H1 (cell line): ENCODE results near the gene B3GALT5. TPM values are rescaled to one million over a fixed set of nuclear protein-coding genes. Genes with fewer than 3 reads are reported as not detected.

ENCODE experiments used
- CTCF ChIA-PET: fragments of 300-600 bp; sonication (Branson Sonifier 250); formaldehyde crosslinking; loops from one replicate; lab custom pipeline; 2021; ENCODE audit not compliant: partially characterized antibody; lab: Charles Lee
- POLR2A ChIA-PET: fragments of 300-600 bp; sonication (Branson Sonifier 250); formaldehyde crosslinking; loops from one replicate; lab custom pipeline; 2021; ENCODE audit warnings: inconsistent platforms; ENCODE audit not compliant: partially characterized antibody; lab: Charles Lee
- DNase-seq, 2 experiments: peaks; one replicate each; pipeline versions ENCODE4 v3.0.0 to v3.0.0-alpha.2; 2010 to 2022; ENCODE audit warnings: low spot score in 2 of 2, low read depth in 1 of 2, mixed read lengths in 1 of 2
- FAIRE-seq: peaks from 2 replicates; lab custom pipeline; 2011; peaks lifted over from hg19 to GRCh38; lab: Jason Lieb, UNC
- H2AFZ ChIP-seq: 2 replicates; pipeline ENCODE4 v1.8.1; 2012; ENCODE audit warnings: low read length, inconsistent platforms
- H2AK5ac ChIP-seq: 2 replicates; pipeline ENCODE4 v1.6.1; 2013; ENCODE audit warnings: low read depth, low read length
- H2BK120ac ChIP-seq: replicated peaks from 2 replicates; pipeline ENCODE3; 2013; ENCODE audit warnings: low read depth, low read length, inconsistent platforms
- H2BK12ac ChIP-seq: 2 replicates; pipeline ENCODE4 v1.6.1; 2013; ENCODE audit warnings: low read depth, low read length
- H2BK15ac ChIP-seq: 2 replicates; pipeline ENCODE4 v1.6.1; 2013; ENCODE audit warnings: low read length
- H2BK20ac ChIP-seq: 2 replicates; pipeline ENCODE4 v1.6.1; 2013; ENCODE audit warnings: low read length
- H2BK5ac ChIP-seq: 2 replicates; pipeline ENCODE4 v1.6.1; 2013; ENCODE audit warnings: low read depth, low read length
- H3K14ac ChIP-seq: 2 replicates; pipeline ENCODE4 v1.6.1; 2013; ENCODE audit warnings: inconsistent platforms; ENCODE audit not compliant: insufficient read length
- H3K18ac ChIP-seq: 2 replicates; pipeline ENCODE4 v1.6.1; 2013; ENCODE audit warnings: low read length; ENCODE audit errors: extremely low read depth
- H3K23ac ChIP-seq: 2 replicates; pipeline ENCODE4 v1.6.1; 2013; ENCODE audit warnings: inconsistent platforms; ENCODE audit not compliant: insufficient read length
- H3K23me2 ChIP-seq: 2 replicates; pipeline ENCODE4 v1.6.1; 2013; ENCODE audit warnings: low read depth, low read length
- H3K27ac ChIP-seq: 2 replicates; pipeline ENCODE4 v1.6.1; 2011; ENCODE audit warnings: low read depth, low read length, inconsistent platforms
- H3K27me3 ChIP-seq, 4 experiments: replicated peaks in 1 of 4; 1 replicate in 1 of 4; 2 replicates in 3 of 4; pipeline versions ENCODE4 v1.6.1 to v1.8.1; 2011 to 2013; ENCODE audit warnings: low read length in 3 of 4, mild to moderate bottlenecking in 3 of 4, inconsistent platforms in 2 of 4, mixed read lengths in 2 of 4, moderate library complexity in 1 of 4; ENCODE audit not compliant: control insufficient read depth in 3 of 4, insufficient read depth in 3 of 4; ENCODE audit errors: extremely low read depth in 1 of 4
- H3K36me3 ChIP-seq, 4 experiments: 2 replicates each; pipeline versions ENCODE4 v1.6.1 to v1.8.1; 2011 to 2013; ENCODE audit warnings: mild to moderate bottlenecking in 4 of 4, low read length in 3 of 4, moderate library complexity in 2 of 4, control low read depth in 1 of 4, inconsistent platforms in 1 of 4; ENCODE audit not compliant: insufficient read depth in 4 of 4, control insufficient read depth in 2 of 4
- H3K4ac ChIP-seq: replicated peaks from 2 replicates; pipeline ENCODE3; 2013; ENCODE audit warnings: low read length, low read depth, mixed read lengths, inconsistent platforms; ENCODE audit not compliant: insufficient read length
- H3K4me1 ChIP-seq, 4 experiments: replicated peaks in 1 of 4; 1 replicate in 1 of 4; 2 replicates in 3 of 4; pipeline versions ENCODE4 v1.6.1 to v1.8.1; 2011 to 2013; ENCODE audit warnings: low read length in 3 of 4, inconsistent platforms in 2 of 4, mixed read lengths in 1 of 4; ENCODE audit not compliant: insufficient read depth in 4 of 4, control insufficient read depth in 3 of 4
- H3K4me2 ChIP-seq, 2 experiments: 2 replicates each; pipeline versions ENCODE4 v1.6.1 to v1.8.1; 2011 to 2013; ENCODE audit warnings: low read depth in 2 of 2, low read length in 2 of 2, control low read depth in 1 of 2, inconsistent platforms in 1 of 2, mild to moderate bottlenecking in 1 of 2; ENCODE audit not compliant: insufficient read depth in 1 of 2
- H3K4me3 ChIP-seq, 4 experiments: fragments of 200-600, 300-600 bp in 1 of 4; sonication (generic), shearing (Covaris generic), sonication (Bioruptor Twin) in 1 of 4; 2 replicates each; pipeline versions ENCODE4 v1.5.1 to v1.8.1; 2011 to 2016; ENCODE audit warnings: low read length in 4 of 4, low read depth in 3 of 4, control low read depth in 2 of 4, inconsistent platforms in 2 of 4, mild to moderate bottlenecking in 2 of 4, mixed read lengths in 1 of 4, moderate library complexity in 1 of 4; ENCODE audit not compliant: insufficient read depth in 2 of 4; ENCODE audit errors: extremely low read depth in 1 of 4
- H3K56ac ChIP-seq: replicated peaks from 2 replicates; pipeline ENCODE3; 2013; ENCODE audit warnings: low read depth, mild to moderate bottlenecking, mixed read lengths, low read length, inconsistent platforms; ENCODE audit not compliant: insufficient read length
- H3K79me1 ChIP-seq: 2 replicates; pipeline ENCODE4 v1.6.1; 2013; ENCODE audit warnings: low read depth, low read length, control low read depth
- H3K79me2 ChIP-seq, 2 experiments: 2 replicates each; pipeline versions ENCODE4 v1.6.1 to v1.8.1; 2012 to 2013; ENCODE audit warnings: low read length in 2 of 2, mild to moderate bottlenecking in 2 of 2, inconsistent platforms in 1 of 2; ENCODE audit not compliant: insufficient read depth in 2 of 2, control insufficient read depth in 1 of 2
- H3K9ac ChIP-seq, 4 experiments: replicated peaks in 1 of 4; 1 replicate in 1 of 4; 2 replicates in 3 of 4; pipeline versions ENCODE4 v1.6.1 to v1.8.1; 2011 to 2013; ENCODE audit warnings: low read depth in 3 of 4, low read length in 3 of 4, control low read depth in 2 of 4, mild to moderate bottlenecking in 2 of 4, moderate library complexity in 2 of 4, inconsistent platforms in 1 of 4; ENCODE audit errors: extremely low read depth in 1 of 4
- H3K9me3 ChIP-seq, 2 experiments: 2 replicates each; pipeline versions ENCODE4 v1.6.1 to v1.8.1; 2012 to 2013; ENCODE audit warnings: mild to moderate bottlenecking in 2 of 2, moderate library complexity in 2 of 2, control low read depth in 1 of 2, inconsistent platforms in 1 of 2, low read depth in 1 of 2, low read length in 1 of 2, mixed read lengths in 1 of 2; ENCODE audit not compliant: insufficient read depth in 2 of 2
- H4K20me1 ChIP-seq, 2 experiments: replicated peaks in 1 of 2; 2 replicates each; pipeline versions ENCODE3 to v1.8.1; 2011 to 2013; ENCODE audit warnings: inconsistent platforms in 2 of 2, low read length in 2 of 2, mild to moderate bottlenecking in 1 of 2; ENCODE audit not compliant: insufficient read depth in 2 of 2, control insufficient read depth in 1 of 2
- H4K5ac ChIP-seq: 2 replicates; pipeline ENCODE4 v1.6.1; 2013; ENCODE audit warnings: low read length, low read depth, mixed read lengths, inconsistent platforms; ENCODE audit not compliant: insufficient read length
- H4K8ac ChIP-seq: 2 replicates; pipeline ENCODE4 v1.8.0; 2013; ENCODE audit warnings: mild to moderate bottlenecking, moderate library complexity, low read length, inconsistent platforms; ENCODE audit not compliant: insufficient read depth; ENCODE audit errors: extremely low read depth
- H4K91ac ChIP-seq: replicated peaks from 2 replicates; pipeline ENCODE3; 2013; ENCODE audit warnings: low read length, mixed read lengths, inconsistent platforms; ENCODE audit not compliant: insufficient read length
- RAD21 ChIP-seq, 2 experiments: IDR thresholded peaks in 1 of 2; conservative IDR thresholded peaks in 1 of 2; 2 replicates each; pipeline ENCODE4 v1.6.1; 2011; ENCODE audit warnings: low read depth in 2 of 2, low read length in 2 of 2, improper control_type of control experiment in 1 of 2, inconsistent platforms in 1 of 2, mild to moderate bottlenecking in 1 of 2, moderate library complexity in 1 of 2
- WGBS, 2 experiments: shearing (Covaris generic) in 1 of 2; methylation state at CpG; one replicate each; pipeline versions ENCODE4 v1.1.6 to v1.1.7; 2013 to 2015; ENCODE audit warnings: low lambda C conversion rate in 2 of 2, mixed read lengths in 2 of 2, inconsistent platforms in 1 of 2, low coverage in 1 of 2, missing lambda C conversion rate in 1 of 2; ENCODE audit not compliant: insufficient replicate concordance in 2 of 2, insufficient coverage in 1 of 2, insufficient read length in 1 of 2; ENCODE audit errors: extremely low coverage in 1 of 2, missing lambda C conversion rate in 1 of 2; 5-methylcytosine and 5-hydroxymethylcytosine counted together
- polyA plus RNA-seq, 7 experiments: library from polyadenylated mRNA; depleted of rRNA in 3 of 7; stranded (reverse) in 5 of 7; unstranded in 2 of 7; fragments of >200 nt in 5 of 7; fragments of 200-250 nt in 2 of 7; gene quantifications; 1 replicate in 5 of 7; 2 replicates in 1 of 7; 4 replicates in 1 of 7; pipeline versions ENCODE4 v1.2.1 to v1.2.3, GENCODE V29; 2011 to 2013; ENCODE audit warnings: missing spikeins in 2 of 7, mixed read lengths in 2 of 7
- total RNA-seq: library from RNA; stranded (reverse); fragmentation: NEBNext Ultra II Directional; extraction: Animal tissue kit (Norgen Biotek cat#: 25700); gene quantifications from 2 replicates; pipeline ENCODE4 v1.2.1, GENCODE V29; 2021
- TF ChIP-seq, protein P1 (sequence below): IDR thresholded peaks from 2 replicates; pipeline ENCODE4 v1.6.1; 2012; ENCODE audit warnings: inconsistent platforms
- TF ChIP-seq, protein P2 (sequence below), 3 experiments: IDR thresholded peaks; 1 replicate in 2 of 3; 2 replicates in 1 of 3; pipeline versions ENCODE4 v1.5.1 to v1.6.1; 2011; ENCODE audit warnings: low read length in 3 of 3, mild to moderate bottlenecking in 3 of 3, inconsistent platforms in 2 of 3, low read depth in 1 of 3, moderate library complexity in 1 of 3; ENCODE audit not compliant: insufficient read depth in 1 of 3; ENCODE audit errors: control extremely low read depth in 1 of 3

B3GALT5 gene
- total and polyA plus RNA-seq, 2 of the 8 experiments (the other 6 are each of a cell fraction or from before 2014, with no cell fraction given) = 11.9 to 25.1 TPM

DNA sequence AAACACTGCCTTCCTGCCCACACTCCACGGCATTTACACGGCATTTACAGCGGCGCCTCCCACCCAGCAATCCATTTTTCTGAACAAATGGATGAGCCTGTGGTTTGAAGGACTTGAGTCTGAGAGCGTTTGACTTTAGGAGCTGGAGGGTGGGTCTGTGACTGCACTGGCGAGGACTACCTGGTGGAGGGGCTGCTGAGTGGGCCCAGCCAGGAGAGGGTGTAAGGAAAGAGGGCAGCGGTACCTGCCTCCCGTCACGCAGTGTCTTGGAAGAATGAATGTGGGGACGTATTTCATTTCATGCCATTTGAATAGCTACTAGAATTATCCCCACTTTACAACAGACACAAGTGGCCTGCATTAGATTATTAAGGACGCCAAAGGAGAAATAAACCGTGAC, 62.9 kb downstream of the B3GALT5 start:
- no peak overlapping the region for H2AK5ac ChIP-seq
- no peak overlapping the region for H4K8ac ChIP-seq
- 91% methylated on average over 12 of the region's 12 CpGs; no CpG with 5 or more reads in 1 of the 2 experiments for WGBS, 2 experiments
- H3K27me3 ChIP-seq = no peaks in the 10 kb centered on the region
- no peak overlapping the region for H3K56ac ChIP-seq
- no peaks in the 10 kb centered on the region for H3K79me2 ChIP-seq
- DNase-seq (no peak), FAIRE-seq (no peak)
- H2BK120ac ChIP-seq = no peak overlapping the region
- H3K23me2 ChIP-seq = no peaks in the 10 kb centered on the region
- H2AFZ ChIP-seq = no peak overlapping the region
- no peak overlapping the region for H2BK15ac ChIP-seq
- no peak overlapping the region for H2BK20ac ChIP-seq
- TF ChIP-seq, protein P1, sequence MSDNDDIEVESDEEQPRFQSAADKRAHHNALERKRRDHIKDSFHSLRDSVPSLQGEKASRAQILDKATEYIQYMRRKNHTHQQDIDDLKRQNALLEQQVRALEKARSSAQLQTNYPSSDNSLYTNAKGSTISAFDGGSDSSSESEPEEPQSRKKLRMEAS = no peak
- TF ChIP-seq RAD21 (IDR thresholded peaks at IDR 0.05 in 1 of 2, conservative IDR thresholded peaks at IDR 0.05 in 1 of 2; ENCODE audit: low read depth in 2 of 2, low read length in 2 of 2) = peak; percentile 34 to 55; a peak in 3 of 4 replicates
- TF ChIP-seq, protein P2, sequence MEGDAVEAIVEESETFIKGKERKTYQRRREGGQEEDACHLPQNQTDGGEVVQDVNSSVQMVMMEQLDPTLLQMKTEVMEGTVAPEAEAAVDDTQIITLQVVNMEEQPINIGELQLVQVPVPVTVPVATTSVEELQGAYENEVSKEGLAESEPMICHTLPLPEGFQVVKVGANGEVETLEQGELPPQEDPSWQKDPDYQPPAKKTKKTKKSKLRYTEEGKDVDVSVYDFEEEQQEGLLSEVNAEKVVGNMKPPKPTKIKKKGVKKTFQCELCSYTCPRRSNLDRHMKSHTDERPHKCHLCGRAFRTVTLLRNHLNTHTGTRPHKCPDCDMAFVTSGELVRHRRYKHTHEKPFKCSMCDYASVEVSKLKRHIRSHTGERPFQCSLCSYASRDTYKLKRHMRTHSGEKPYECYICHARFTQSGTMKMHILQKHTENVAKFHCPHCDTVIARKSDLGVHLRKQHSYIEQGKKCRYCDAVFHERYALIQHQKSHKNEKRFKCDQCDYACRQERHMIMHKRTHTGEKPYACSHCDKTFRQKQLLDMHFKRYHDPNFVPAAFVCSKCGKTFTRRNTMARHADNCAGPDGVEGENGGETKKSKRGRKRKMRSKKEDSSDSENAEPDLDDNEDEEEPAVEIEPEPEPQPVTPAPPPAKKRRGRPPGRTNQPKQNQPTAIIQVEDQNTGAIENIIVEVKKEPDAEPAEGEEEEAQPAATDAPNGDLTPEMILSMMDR (IDR thresholded peaks at IDR 0.05; ENCODE audit: control extremely low read depth in 1 of 3, insufficient read depth in 1 of 3, low read depth in 1 of 3, low read length in 3 of 3) = peak; percentile 47 to 58 (median 47)
- H2BK12ac ChIP-seq = no peak overlapping the region
- H3K4me2 ChIP-seq = no peak overlapping the region
- no peak overlapping the region for H4K5ac ChIP-seq
- H3K18ac ChIP-seq = no peak overlapping the region
- H3K4me1 ChIP-seq = peaks cover 0 to 6% (median under 1%) of the 10 kb centered on the region in 4 experiments; a peak in 3 of 7 replicates
- H3K14ac ChIP-seq = no peak overlapping the region
- H3K36me3 ChIP-seq = peaks cover 0 to 9% (median 0%) of the 10 kb centered on the region in 4 experiments; a peak in 1 of 8 replicates
- no peak overlapping the region for H2BK5ac ChIP-seq
- H3K79me1 ChIP-seq = no peaks in the 10 kb centered on the region; the same call in 1 of the 2 replicates
- H3K27ac ChIP-seq = no peak overlapping the region
- POLR2A ChIA-PET = interaction anchor here (0.7 to 1.6 kb wide), 6 partner anchors 8 to 65 kb away, joined by 3 to 6 read pairs (median 4); no protein-coding TSS in a partner anchor
- no peak overlapping the region; a peak in 1 of 7 replicates for H3K9ac ChIP-seq
- CTCF ChIA-PET = interaction anchor here (0.7 to 3.0 kb wide), 22 partner anchors 8 to 604 kb away, joined by 3 to 14 read pairs (median 4); no protein-coding TSS in a partner anchor
- no peak overlapping the region for H3K4me3 ChIP-seq
- no peak overlapping the region for H3K23ac ChIP-seq
- H3K4ac ChIP-seq = no peak overlapping the region
- H4K91ac ChIP-seq = no peak overlapping the region
- H4K20me1 ChIP-seq = no peaks in the 10 kb centered on the region
- peaks cover 0 to 5% of the 10 kb centered on the region in 2 experiments; a peak in 1 of 4 replicates for H3K9me3 ChIP-seq
